Stimulated activated CD8-positive, alpha-beta memory T cell treated with anti-CD3 and anti-CD28 coated beads, Interleukin-4, amount 100 ng/mL, for 24 hours (primary cell): Measurements from ENCODE around the gene LGALS4.
"Not testable (repeated sequence)": the region's sequence is repeated elsewhere in the genome, so short reads cannot be mapped to it uniquely, and the experiment has no call there.

Experiments used
- DNase-seq: peaks from one replicate; pipeline ENCODE4 v3.0.0-alpha.2; 2020; ENCODE audit warnings: low read depth

Gene LGALS4

DNA sequence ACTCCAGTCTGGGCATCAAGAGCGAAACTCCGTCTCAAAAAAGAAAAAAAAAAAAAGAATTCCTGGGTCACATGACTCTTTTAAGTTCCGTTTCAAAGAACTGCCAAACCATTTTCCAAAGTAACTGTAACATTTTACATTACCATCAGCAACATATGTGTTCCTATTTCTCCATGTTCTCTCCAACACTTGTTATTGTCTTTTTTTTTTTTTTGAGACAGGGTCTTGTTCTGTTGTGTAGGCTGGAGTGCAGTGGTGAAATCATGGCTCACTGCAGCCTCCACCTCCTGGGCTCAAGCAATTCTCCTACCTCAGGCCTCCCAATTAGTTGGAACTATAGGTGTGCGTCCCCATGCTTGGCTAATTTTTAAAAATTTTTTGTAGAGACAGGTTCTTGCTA is 17.2 kb downstream of the LGALS4 start:
- DNase-seq = no peak

DNA sequence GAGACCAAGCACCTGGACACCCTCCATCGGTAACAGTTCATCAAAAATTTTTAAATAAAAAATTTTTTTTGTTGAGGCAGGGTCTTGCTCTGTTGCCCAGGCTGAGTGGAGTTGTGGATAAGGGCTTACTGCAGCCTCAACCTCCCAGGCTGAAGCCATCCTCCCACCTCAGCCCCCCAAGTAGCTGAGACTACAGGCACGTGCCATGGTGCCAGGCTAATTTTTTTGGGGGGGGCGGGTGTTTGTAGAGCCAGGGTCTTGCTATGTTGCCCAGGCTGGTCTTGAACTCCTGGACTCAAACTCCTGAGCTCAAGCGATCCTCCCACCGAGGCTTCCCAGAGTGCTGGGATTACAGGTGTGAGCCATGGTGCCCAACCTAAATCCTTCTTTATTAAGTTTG is 19.1 kb downstream of the LGALS4 start:
- no peak for DNase-seq

GRCh38 chr19:38793177-38793576 is 19.6 kb downstream of the LGALS4 start:
- no peak for DNase-seq

- DNase-seq = peak; percentile 30
Observed at GRCh38 chr19:38792250-38793111, 20.3 kb downstream of the LGALS4 start.

DNA sequence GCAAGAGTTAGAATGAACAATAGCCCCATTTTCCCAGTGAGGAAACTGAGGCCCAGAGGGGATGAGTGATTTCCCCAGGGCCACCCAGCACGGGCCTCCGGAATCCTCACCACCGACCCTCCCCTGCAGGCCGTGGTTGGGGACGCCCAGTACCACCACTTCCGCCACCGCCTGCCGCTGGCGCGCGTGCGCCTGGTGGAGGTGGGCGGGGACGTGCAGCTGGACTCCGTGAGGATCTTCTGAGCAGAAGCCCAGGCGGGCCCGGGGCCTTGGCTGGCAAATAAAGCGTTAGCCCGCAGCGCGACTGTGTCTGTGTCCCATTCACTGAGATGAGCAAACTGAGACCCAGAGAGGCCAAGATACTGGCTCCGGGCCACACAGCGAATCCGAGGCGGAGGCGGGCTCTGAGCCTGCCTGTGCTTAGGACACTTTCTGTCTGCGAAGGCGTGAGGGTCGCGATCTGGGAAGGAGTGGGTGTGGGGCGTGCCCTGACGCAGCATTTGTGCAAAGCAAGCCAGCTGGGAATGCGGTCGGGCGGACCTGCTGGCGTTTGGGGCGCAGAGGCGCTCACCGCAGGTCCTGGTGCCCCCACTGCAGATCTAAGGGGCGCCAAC is 21.2 kb downstream of the LGALS4 start:
- DNase-seq = not testable (repeated sequence)

DNA sequence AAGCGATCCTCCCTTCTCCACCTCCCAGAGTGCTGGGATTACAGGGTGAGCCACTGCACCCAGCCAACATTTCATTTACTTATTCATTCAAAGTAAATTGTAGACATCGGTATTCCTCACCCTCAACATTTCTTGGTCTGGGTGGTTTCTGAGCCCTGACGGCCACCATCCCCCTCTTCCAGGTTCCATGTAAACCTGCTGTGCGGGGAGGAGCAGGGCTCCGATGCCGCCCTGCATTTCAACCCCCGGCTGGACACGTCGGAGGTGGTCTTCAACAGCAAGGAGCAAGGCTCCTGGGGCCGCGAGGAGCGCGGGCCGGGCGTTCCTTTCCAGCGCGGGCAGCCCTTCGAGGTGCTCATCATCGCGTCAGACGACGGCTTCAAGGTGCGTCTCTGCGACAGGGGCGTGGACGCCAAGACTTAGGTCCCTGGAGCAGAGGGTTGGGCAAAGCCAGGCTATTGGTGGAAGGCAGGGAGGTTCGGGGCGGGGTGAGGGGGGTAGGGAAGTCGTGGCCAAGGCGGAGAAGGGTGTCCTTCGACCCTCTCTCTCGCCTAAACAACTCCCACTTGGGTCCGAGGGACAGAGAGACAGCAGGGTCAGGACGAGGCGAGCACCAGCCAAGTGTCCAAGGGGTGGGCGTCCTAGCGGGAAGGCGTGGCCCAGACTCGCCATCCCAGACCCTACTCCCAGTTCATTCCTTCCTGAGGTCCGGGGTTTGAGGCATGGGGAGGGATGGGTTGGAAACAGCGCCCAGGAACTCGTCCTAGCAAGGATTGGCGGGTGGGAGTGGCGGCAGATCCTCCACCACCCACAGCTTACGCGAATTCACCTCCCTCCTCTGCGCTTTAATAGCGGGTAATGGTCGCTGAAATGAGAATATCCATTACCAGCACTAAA is 22.0 kb downstream of the LGALS4 start:
- DNase-seq = not testable (repeated sequence)

- no peak for DNase-seq
Observed at GRCh38 chr19:38788478-38789243, 24.1 kb downstream of the LGALS4 start, which contains the start of gene LGALS7B. LGALS7B (plus strand) TSS chr19:38789200; CDS start chr19:38789227, 27 bp downstream.

DNA sequence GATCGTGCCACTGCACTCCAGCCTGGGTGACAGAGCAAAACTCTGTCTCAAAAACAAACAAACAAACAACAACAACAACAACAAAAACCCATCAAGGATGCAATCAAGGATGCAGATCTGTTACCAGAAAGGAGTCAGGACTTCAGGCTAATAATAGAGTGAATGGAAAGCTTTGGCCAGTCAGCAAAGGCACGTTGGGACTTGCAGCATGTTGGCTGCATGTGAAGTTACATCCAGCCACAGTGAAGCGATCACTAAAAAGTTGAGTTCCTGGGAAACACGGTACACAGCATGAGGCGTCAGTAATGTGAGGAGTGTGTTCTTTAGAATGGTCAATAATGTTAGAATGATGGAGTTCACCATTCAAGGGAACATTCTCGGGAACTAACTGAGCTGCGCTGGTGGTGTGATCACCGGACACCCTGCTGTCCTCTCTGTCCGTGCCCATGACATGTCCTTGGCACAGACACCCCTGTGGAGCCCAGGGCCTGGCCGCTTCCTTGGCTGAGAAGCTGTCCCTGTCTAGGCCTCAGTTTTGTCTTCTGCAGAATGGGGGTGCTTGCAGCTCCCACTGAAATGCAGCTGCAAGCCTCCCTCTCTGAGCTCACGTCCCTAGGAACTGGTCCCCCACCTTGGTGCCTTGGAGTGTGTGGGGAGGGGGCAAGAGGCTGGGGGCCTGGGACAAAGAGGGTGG is 26.0 kb downstream of the LGALS4 start:
- no peak for DNase-seq

DNA sequence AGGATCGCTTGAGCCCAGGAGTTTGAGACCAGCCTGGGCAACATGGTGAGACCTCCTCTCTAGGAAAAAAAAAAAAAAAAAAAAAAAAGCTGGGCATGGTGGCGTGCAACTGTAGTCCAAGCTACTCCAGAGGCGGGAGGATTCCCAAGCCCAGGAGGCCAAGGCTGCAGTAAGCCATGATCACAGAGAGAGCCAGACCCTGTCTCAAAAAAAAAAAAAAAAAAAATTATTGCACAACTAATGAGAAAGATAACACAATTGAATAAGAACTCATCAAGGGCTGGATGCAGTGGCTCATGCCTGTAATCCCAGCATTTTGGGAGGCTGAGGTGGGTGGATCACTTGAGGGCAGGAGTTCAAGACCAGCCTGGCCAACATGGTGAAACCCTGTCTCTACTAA is 26.7 kb downstream of the LGALS4 start:
- DNase-seq = not testable (repeated sequence)

- DNase-seq = no peak
Observed at GRCh38 chr19:38785187-38785699, 27.5 kb downstream of the LGALS4 start.

DNA sequence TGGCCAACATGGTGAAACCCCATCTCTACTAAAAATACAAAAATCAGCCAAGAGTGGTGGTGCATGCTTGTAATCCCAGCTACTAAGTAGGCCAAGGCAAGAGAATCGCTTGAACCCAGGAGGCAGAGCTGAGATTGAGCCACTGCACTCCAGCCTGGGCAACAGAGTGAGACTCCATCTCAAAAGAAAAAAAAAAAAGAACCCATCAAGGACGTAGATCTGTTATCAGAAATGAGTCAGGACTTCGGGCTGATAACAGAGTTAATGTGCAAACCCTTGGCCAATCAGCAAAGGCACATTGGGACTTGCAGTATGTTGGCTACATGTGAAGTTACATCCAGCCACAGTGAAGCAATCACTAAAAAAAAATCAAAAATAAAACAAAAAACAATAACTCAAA is 28.5 kb downstream of the LGALS4 start:
- no peak for DNase-seq

DNA sequence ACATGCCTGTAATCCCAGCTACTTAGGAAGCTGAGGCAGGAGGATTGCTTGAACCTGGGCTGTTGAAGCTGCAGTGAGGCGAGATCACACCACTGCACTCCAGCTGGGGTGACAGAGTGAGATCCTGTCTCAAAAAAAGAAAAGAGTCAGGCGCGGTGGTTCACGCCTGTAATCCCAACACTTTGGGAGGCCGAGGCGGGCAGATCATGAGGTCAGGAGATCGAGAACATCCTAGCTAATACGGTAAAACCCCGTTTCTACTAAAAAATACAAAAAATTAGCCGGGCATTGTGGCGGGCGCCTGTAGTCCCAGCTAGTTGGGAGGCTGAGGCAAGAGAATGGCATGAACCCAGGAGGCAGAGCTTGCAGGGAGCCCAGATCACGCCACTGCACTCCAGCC is 30.5 kb downstream of the LGALS4 start:
- not testable (repeated sequence) for DNase-seq

DNA sequence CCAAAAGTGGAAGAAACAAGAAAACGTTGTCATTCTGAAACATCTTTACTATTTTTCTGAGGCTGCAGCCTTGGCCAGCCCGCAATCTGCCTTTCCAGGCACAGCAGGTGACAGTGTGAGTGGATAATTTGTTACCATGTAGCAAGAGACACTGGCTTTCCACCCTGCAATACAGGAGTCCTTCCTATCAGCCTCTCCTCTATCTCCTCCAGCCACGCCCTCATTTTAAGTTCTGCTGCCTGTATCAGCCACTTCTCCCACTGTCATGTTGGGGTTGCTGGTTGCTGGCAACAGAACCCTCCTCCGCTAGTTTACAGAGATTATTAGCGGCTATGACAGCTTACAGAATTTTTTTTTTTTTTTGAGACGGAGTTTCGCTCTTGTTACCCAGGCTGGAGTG is 31.7 kb downstream of the LGALS4 start:
- DNase-seq = no peak

- DNase-seq = no peak
Observed at GRCh38 chr19:38780443-38780842, 32.3 kb downstream of the LGALS4 start.

- DNase-seq = no peak
Observed at GRCh38 chr19:38778733-38779132, 34.0 kb downstream of the LGALS4 start.

DNA sequence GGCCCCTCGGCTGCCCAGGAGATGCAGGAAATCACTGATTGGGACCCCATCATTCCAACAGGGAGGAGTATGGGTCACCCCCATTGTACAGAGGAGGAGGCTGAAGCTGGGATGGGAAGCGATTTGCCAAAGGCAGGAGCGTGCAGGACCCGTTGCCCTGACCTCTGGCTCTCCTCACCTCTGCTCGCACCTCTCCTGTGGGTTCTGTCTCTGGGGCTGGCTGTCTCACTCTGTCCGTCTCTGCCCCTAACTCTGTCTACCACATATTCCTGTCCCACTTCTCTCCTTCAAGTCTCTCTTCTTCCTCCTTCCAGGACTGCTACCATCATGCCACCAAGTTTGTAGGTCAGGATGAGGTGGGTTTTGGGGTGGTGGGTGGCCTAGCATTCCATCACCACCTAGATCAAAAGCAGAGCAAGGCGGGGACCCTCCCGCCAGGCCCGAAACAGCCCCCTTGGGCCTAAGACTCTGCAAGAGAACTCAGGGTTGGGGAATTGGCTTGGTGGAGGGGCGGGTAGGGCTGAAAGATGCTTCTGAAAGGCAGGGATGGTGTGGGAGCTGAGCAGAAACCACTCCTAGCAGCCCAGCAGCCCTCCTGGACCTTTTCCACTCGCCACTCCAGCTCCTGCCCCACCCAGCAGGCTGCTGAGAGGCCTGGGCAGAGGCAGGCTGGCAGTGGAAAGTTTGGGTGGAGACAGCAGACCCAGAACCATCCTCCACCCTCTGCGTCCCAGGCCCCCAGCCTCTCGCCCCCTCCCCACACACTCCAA is 38.4 kb downstream of the LGALS4 start:
- no peak for DNase-seq

DNA sequence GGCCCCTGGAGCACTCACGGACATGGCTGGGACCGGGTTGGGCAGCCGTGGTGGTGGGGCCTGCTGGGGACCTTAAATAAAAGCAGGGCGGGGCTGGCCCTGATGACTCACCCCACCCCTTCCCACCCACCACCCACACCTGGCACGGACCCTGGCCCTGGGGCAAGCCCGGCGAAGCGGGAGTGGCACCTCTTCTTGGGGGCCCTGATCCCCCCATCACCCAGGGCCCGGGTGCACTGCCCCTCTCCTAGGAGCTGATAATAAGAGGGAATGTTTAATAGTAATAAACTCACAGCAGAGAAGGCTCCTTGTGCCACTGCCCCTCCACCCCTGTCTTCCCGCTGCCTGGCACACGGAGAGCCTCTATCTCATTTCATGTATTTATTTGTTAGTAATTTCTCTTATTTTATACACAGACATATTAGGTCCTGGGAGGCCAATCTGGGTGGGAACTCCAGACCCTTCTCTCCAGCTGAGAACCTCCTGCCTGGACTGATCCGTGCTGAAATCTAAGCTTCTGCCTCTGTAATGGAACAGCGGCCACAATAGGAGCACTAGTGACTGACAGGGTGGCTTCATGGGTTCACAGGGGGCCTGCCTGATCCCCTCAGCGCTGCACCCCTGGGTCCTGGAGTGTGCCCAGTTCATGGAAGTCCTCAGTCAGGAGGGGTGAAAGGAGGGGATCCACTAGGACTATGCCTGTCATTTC is 39.1 kb downstream of the LGALS4 start, which contains the start of gene LGALS7:
LGALS7 (minus strand) TSS at position 49 of the 709 bp plus-strand sequence; CDS start at position 24, 25 bp downstream.
- DNase-seq = no peak

DNA sequence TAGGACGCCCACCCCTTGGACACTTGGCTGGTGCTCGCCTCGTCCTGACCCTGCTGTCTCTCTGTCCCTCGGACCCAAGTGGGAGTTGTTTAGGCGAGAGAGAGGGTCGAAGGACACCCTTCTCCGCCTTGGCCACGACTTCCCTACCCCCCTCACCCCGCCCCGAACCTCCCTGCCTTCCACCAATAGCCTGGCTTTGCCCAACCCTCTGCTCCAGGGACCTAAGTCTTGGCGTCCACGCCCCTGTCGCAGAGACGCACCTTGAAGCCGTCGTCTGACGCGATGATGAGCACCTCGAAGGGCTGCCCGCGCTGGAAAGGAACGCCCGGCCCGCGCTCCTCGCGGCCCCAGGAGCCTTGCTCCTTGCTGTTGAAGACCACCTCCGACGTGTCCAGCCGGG is 41.2 kb downstream of the LGALS4 start:
- DNase-seq = not testable (repeated sequence)

DNA sequence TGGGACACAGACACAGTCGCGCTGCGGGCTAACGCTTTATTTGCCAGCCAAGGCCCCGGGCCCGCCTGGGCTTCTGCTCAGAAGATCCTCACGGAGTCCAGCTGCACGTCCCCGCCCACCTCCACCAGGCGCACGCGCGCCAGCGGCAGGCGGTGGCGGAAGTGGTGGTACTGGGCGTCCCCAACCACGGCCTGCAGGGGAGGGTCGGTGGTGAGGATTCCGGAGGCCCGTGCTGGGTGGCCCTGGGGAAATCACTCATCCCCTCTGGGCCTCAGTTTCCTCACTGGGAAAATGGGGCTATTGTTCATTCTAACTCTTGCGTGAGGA is 41.8 kb downstream of the LGALS4 start:
- not testable (repeated sequence) for DNase-seq
